Psoas muscle (tissue), 8 donors: ENCODE data around the gene MRTFA. TPM values are rescaled to one million over a fixed set of nuclear protein-coding genes. Genes with fewer than 3 reads are reported as not detected.

Experiments
- ATAC-seq, 4 donors: fragments of 200-7000 bp; cut with Tn5 transposase; one replicate each; pipeline ENCODE4 v1.9.1; 2020; ENCODE audit warnings: moderate library complexity in 3 of 4, mild to moderate bottlenecking in 2 of 4
- DNase-seq, 2 donors: peaks; one replicate each; pipeline ENCODE4 v3.0.0-alpha.2; 2020
- H3K27ac ChIP-seq: fragments of 200-600 bp; one replicate; pipeline ENCODE4 v1.8.0; 2022
- H3K27me3 ChIP-seq, 3 donors: fragments of 200-600 bp in 1 of 3; one replicate each; pipeline versions ENCODE4 v1.6.1 to v1.8.0; 2013 to 2022; ENCODE audit warnings: low read length in 2 of 3, mild to moderate bottlenecking in 2 of 3, moderate library complexity in 1 of 3; ENCODE audit not compliant: insufficient read depth in 3 of 3
- H3K36me3 ChIP-seq, 2 donors: fragments of 200-600 bp in 1 of 2; one replicate each; pipeline versions ENCODE4 v1.6.1 to v1.8.0; 2013 to 2022; ENCODE audit warnings: low read depth in 1 of 2, mild to moderate bottlenecking in 1 of 2, moderate library complexity in 1 of 2; ENCODE audit not compliant: insufficient read depth in 1 of 2
- H3K4me1 ChIP-seq: fragments of 200-600 bp; one replicate; pipeline ENCODE4 v1.8.0; 2022
- H3K4me3 ChIP-seq: fragments of 200-600 bp; one replicate; pipeline ENCODE4 v1.8.0; 2022; ENCODE audit warnings: mild to moderate bottlenecking
- H3K9me3 ChIP-seq: fragments of 200-600 bp; one replicate; pipeline ENCODE4 v1.8.0; 2022
- WGBS, 3 donors: extraction: QIAGEN DNeasy Blood & Tissue Kit; methylation state at CpG; one replicate each; pipeline versions ENCODE4 v1.1.6 to v1.1.7; 2013; 5-methylcytosine and 5-hydroxymethylcytosine counted together
- intact Hi-C, 2 donors: fragments of 100-400 bp; cut with DNase I; formaldehyde crosslinking; loops; one replicate each; pipeline versions ENCODE4 v1.11.0 to v1.14.2; 2022
- polyA plus RNA-seq, 3 donors: library from polyadenylated mRNA; stranded (reverse); fragments of 200-250 nt; gene quantifications; one replicate each; pipeline ENCODE4 v1.2.3, GENCODE V29; 2013
- total RNA-seq, 4 donors: library from RNA; stranded (reverse); fragmentation: NEBNext Ultra II Directional in 2 of 4; extraction: Animal tissue kit (Norgen Biotek cat#: 25700) in 2 of 4; gene quantifications; one replicate each; pipeline versions ENCODE4 v1.2.1 to v1.2.4, GENCODE V29; 2021 to 2023
- TF ChIP-seq, protein P1 (sequence below): fragments of 200-600 bp; IDR thresholded peaks from one replicate; pipeline ENCODE4 v1.8.0; 2022; ENCODE audit warnings: antibody characterized with exemption
- donor health status: healthy with polysubstance abuse.
- donor health status: DM: no; HTN: no; CAD: no; lungs with moderate emphysema.
- donor health status: Bipolar disorder and iron deficiency.
- donor health status: healthy.
- donor health status: DM: yes; HTN: yes; CAD: no.
- donor health status: DM: no; HTN: no; CAD: no.
- donor health status: DM: no; HTN: no; CAD: no.
- donor health status: DM: yes; HTN: yes; CAD: no.

MRTFA gene
- total and polyA plus RNA-seq, 7 donors, result 10.1 to 24.0 (median 15.7) TPM

DNA sequence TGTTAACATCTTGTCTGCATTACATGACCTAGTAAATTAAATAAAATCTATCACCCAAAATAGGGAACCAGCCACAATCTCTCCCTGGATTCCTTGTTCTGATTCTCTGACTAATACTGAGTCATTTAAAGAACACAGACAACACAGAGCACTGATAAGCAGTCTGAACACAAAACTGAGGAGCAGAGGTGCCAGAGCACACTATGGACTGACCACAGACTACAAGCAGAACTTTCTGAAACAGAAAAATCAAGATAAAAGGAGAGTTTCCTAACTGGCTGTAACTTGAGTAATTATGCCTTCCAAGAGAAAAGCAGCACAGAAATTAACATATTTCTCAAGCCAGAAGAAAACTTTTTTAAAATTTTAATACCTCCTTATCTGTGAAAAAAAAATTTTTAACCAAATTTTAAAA lies 137.3 kb downstream of the MRTFA start:
- no peak overlapping the region for H3K4me3 ChIP-seq
- DNase-seq (peak in 1 of 2 donors; percentile 18), ATAC-seq (peak; percentile 74 to 84 (median 83))
- H3K36me3 ChIP-seq, result no peaks in the 10 kb centered on the region
- H3K27ac ChIP-seq, result peak overlapping the region; percentile 23
- peaks cover 30% of the 10 kb centered on the region for H3K4me1 ChIP-seq
- intact Hi-C loops, result loop anchor here in 1 of 2 donors (10.0 kb wide), 1 partner anchor 124 kb away; the partner anchor contains the start of gene SGSM3
- H3K9me3 ChIP-seq, result no peaks in the 10 kb centered on the region
- TF ChIP-seq, protein P1, sequence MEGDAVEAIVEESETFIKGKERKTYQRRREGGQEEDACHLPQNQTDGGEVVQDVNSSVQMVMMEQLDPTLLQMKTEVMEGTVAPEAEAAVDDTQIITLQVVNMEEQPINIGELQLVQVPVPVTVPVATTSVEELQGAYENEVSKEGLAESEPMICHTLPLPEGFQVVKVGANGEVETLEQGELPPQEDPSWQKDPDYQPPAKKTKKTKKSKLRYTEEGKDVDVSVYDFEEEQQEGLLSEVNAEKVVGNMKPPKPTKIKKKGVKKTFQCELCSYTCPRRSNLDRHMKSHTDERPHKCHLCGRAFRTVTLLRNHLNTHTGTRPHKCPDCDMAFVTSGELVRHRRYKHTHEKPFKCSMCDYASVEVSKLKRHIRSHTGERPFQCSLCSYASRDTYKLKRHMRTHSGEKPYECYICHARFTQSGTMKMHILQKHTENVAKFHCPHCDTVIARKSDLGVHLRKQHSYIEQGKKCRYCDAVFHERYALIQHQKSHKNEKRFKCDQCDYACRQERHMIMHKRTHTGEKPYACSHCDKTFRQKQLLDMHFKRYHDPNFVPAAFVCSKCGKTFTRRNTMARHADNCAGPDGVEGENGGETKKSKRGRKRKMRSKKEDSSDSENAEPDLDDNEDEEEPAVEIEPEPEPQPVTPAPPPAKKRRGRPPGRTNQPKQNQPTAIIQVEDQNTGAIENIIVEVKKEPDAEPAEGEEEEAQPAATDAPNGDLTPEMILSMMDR, result no peak
- no peaks in the 10 kb centered on the region for H3K27me3 ChIP-seq

- WGBS, 3 donors, result 76 to 86% (median 81%) methylated on average over 6 of the region's 6 CpGs
- H3K4me1 ChIP-seq, result peaks cover 29% of the 10 kb centered on the region
- TF ChIP-seq, protein P1, result no peak
- no peak overlapping the region for H3K4me3 ChIP-seq
- DNase-seq (no peak), ATAC-seq (peak; percentile 30 to 65 (median 48))
- peak overlapping the region; percentile 23 for H3K27ac ChIP-seq
- H3K9me3 ChIP-seq, result no peaks in the 10 kb centered on the region
- intact Hi-C loops, result loop anchor here in 1 of 2 donors (10.0 kb wide), 1 partner anchor 124 kb away; the partner anchor contains the start of gene SGSM3
- no peaks in the 10 kb centered on the region for H3K27me3 ChIP-seq
- no peaks in the 10 kb centered on the region for H3K36me3 ChIP-seq
Observed at GRCh38 chr22:40498420-40499208, 137.9 kb downstream of the MRTFA start.

GRCh38 chr22:40493441-40493840 lies 143.1 kb downstream of the MRTFA start:
- no peaks in the 10 kb centered on the region for H3K36me3 ChIP-seq
- H3K27me3 ChIP-seq, result no peaks in the 10 kb centered on the region
- no peak overlapping the region for H3K4me3 ChIP-seq
- whole genome bisulfite sequencing, 3 donors, result 67 to 83% (median 68%) methylated on average over 2 of the region's 2 CpGs
- TF ChIP-seq, protein P1, result no peak
- no peak for DNase-seq
- intact Hi-C loops, result loop anchor here in 1 of 2 donors (10.0 kb wide), 1 partner anchor 119 kb away; the partner anchor contains the start of gene SGSM3
- H3K9me3 ChIP-seq, result no peaks in the 10 kb centered on the region
- H3K27ac ChIP-seq, result peak overlapping the region; percentile 78
- H3K4me1 ChIP-seq, result peaks cover 37% of the 10 kb centered on the region
- ATAC-seq, result no peak

DNA sequence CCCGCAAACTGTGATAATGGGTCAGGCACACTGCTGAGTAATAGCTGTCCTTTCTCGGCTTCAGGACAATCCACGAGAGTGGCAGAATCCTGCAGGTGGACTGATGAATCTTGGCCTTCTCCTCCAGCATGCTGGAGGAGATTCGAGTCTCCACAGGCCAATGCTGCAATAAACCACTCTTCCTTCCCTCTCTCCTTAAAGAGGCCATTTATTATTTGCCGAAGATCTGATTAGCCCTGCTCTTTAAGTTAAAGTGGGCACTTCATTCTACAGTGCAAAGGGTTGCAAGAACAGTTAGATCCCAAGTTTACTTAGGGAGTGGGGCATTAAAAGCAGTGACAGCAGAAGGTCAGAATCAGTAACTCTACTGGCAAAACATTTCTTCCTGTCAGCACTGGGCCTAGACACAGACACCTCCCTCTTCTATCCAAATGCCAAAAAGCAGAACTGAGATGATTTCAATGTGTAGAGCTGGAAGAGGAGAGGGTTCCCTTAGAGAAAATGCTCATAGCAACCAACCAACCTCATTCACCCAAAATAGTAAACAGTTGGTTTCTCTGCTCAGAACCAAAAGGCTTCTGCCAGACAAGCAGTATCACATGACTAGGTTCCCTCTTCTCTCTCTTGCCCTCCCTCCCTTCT lies 144.4 kb downstream of the MRTFA start:
- no peaks in the 10 kb centered on the region for H3K36me3 ChIP-seq
- TF ChIP-seq, protein P1, result no peak
- WGBS, 3 donors, result 6 to 30% (median 15%) methylated on average over 5 of the region's 5 CpGs
- H3K4me3 ChIP-seq, result peak overlapping the region; percentile 42
- peak overlapping the region; percentile 78 for H3K27ac ChIP-seq
- peaks cover 40% of the 10 kb centered on the region for H3K4me1 ChIP-seq
- no peaks in the 10 kb centered on the region for H3K9me3 ChIP-seq
- ATAC-seq (peak; percentile 93 to 96 (median 94)), DNase-seq (no peak)
- intact Hi-C loops, result loop anchor here in 1 of 2 donors (10.0 kb wide), 1 partner anchor 117 kb away; the partner anchor contains the start of gene SGSM3
- H3K27me3 ChIP-seq, result no peaks in the 10 kb centered on the region
